H1 (cell line): Measurements from ENCODE around the gene PHRF1. TPM values are rescaled to one million over a fixed set of nuclear protein-coding genes. Genes with fewer than 3 reads are reported as not detected.

ENCODE experiments used
- CTCF ChIA-PET: fragments of 300-600 bp; sonication (Branson Sonifier 250); formaldehyde crosslinking; loops from one replicate; lab custom pipeline; 2021; ENCODE audit not compliant: partially characterized antibody; lab: Charles Lee
- POLR2A ChIA-PET: fragments of 300-600 bp; sonication (Branson Sonifier 250); formaldehyde crosslinking; loops from one replicate; lab custom pipeline; 2021; ENCODE audit warnings: inconsistent platforms; ENCODE audit not compliant: partially characterized antibody; lab: Charles Lee
- DNase-seq, 2 experiments: peaks; one replicate each; pipeline versions ENCODE4 v3.0.0 to v3.0.0-alpha.2; 2010 to 2022; ENCODE audit warnings: low spot score in 2 of 2, low read depth in 1 of 2, mixed read lengths in 1 of 2
- FAIRE-seq: peaks from 2 replicates; lab custom pipeline; 2011; peaks lifted over from hg19 to GRCh38; lab: Jason Lieb, UNC
- H2AFZ ChIP-seq: 2 replicates; pipeline ENCODE4 v1.8.1; 2012; ENCODE audit warnings: low read length, inconsistent platforms
- H2AK5ac ChIP-seq: 2 replicates; pipeline ENCODE4 v1.6.1; 2013; ENCODE audit warnings: low read depth, low read length
- H2BK120ac ChIP-seq: replicated peaks from 2 replicates; pipeline ENCODE3; 2013; ENCODE audit warnings: low read depth, low read length, inconsistent platforms
- H2BK12ac ChIP-seq: 2 replicates; pipeline ENCODE4 v1.6.1; 2013; ENCODE audit warnings: low read depth, low read length
- H2BK15ac ChIP-seq: 2 replicates; pipeline ENCODE4 v1.6.1; 2013; ENCODE audit warnings: low read length
- H2BK20ac ChIP-seq: 2 replicates; pipeline ENCODE4 v1.6.1; 2013; ENCODE audit warnings: low read length
- H2BK5ac ChIP-seq: 2 replicates; pipeline ENCODE4 v1.6.1; 2013; ENCODE audit warnings: low read depth, low read length
- H3K14ac ChIP-seq: 2 replicates; pipeline ENCODE4 v1.6.1; 2013; ENCODE audit warnings: inconsistent platforms; ENCODE audit not compliant: insufficient read length
- H3K18ac ChIP-seq: 2 replicates; pipeline ENCODE4 v1.6.1; 2013; ENCODE audit warnings: low read length; ENCODE audit errors: extremely low read depth
- H3K23ac ChIP-seq: 2 replicates; pipeline ENCODE4 v1.6.1; 2013; ENCODE audit warnings: inconsistent platforms; ENCODE audit not compliant: insufficient read length
- H3K23me2 ChIP-seq: 2 replicates; pipeline ENCODE4 v1.6.1; 2013; ENCODE audit warnings: low read depth, low read length
- H3K27ac ChIP-seq: 2 replicates; pipeline ENCODE4 v1.6.1; 2011; ENCODE audit warnings: low read depth, low read length, inconsistent platforms
- H3K27me3 ChIP-seq, 4 experiments: replicated peaks in 1 of 4; 1 replicate in 1 of 4; 2 replicates in 3 of 4; pipeline versions ENCODE4 v1.6.1 to v1.8.1; 2011 to 2013; ENCODE audit warnings: low read length in 3 of 4, mild to moderate bottlenecking in 3 of 4, inconsistent platforms in 2 of 4, mixed read lengths in 2 of 4, moderate library complexity in 1 of 4; ENCODE audit not compliant: control insufficient read depth in 3 of 4, insufficient read depth in 3 of 4; ENCODE audit errors: extremely low read depth in 1 of 4
- H3K36me3 ChIP-seq, 4 experiments: 2 replicates each; pipeline versions ENCODE4 v1.6.1 to v1.8.1; 2011 to 2013; ENCODE audit warnings: mild to moderate bottlenecking in 4 of 4, low read length in 3 of 4, moderate library complexity in 2 of 4, control low read depth in 1 of 4, inconsistent platforms in 1 of 4; ENCODE audit not compliant: insufficient read depth in 4 of 4, control insufficient read depth in 2 of 4
- H3K4ac ChIP-seq: replicated peaks from 2 replicates; pipeline ENCODE3; 2013; ENCODE audit warnings: low read length, low read depth, mixed read lengths, inconsistent platforms; ENCODE audit not compliant: insufficient read length
- H3K4me1 ChIP-seq, 4 experiments: replicated peaks in 1 of 4; 1 replicate in 1 of 4; 2 replicates in 3 of 4; pipeline versions ENCODE4 v1.6.1 to v1.8.1; 2011 to 2013; ENCODE audit warnings: low read length in 3 of 4, inconsistent platforms in 2 of 4, mixed read lengths in 1 of 4; ENCODE audit not compliant: insufficient read depth in 4 of 4, control insufficient read depth in 3 of 4
- H3K4me2 ChIP-seq, 2 experiments: 2 replicates each; pipeline versions ENCODE4 v1.6.1 to v1.8.1; 2011 to 2013; ENCODE audit warnings: low read depth in 2 of 2, low read length in 2 of 2, control low read depth in 1 of 2, inconsistent platforms in 1 of 2, mild to moderate bottlenecking in 1 of 2; ENCODE audit not compliant: insufficient read depth in 1 of 2
- H3K4me3 ChIP-seq, 4 experiments: fragments of 200-600, 300-600 bp in 1 of 4; sonication (generic), shearing (Covaris generic), sonication (Bioruptor Twin) in 1 of 4; 2 replicates each; pipeline versions ENCODE4 v1.5.1 to v1.8.1; 2011 to 2016; ENCODE audit warnings: low read length in 4 of 4, low read depth in 3 of 4, control low read depth in 2 of 4, inconsistent platforms in 2 of 4, mild to moderate bottlenecking in 2 of 4, mixed read lengths in 1 of 4, moderate library complexity in 1 of 4; ENCODE audit not compliant: insufficient read depth in 2 of 4; ENCODE audit errors: extremely low read depth in 1 of 4
- H3K56ac ChIP-seq: replicated peaks from 2 replicates; pipeline ENCODE3; 2013; ENCODE audit warnings: low read depth, mild to moderate bottlenecking, mixed read lengths, low read length, inconsistent platforms; ENCODE audit not compliant: insufficient read length
- H3K79me1 ChIP-seq: 2 replicates; pipeline ENCODE4 v1.6.1; 2013; ENCODE audit warnings: low read depth, low read length, control low read depth
- H3K79me2 ChIP-seq, 2 experiments: 2 replicates each; pipeline versions ENCODE4 v1.6.1 to v1.8.1; 2012 to 2013; ENCODE audit warnings: low read length in 2 of 2, mild to moderate bottlenecking in 2 of 2, inconsistent platforms in 1 of 2; ENCODE audit not compliant: insufficient read depth in 2 of 2, control insufficient read depth in 1 of 2
- H3K9ac ChIP-seq, 4 experiments: replicated peaks in 1 of 4; 1 replicate in 1 of 4; 2 replicates in 3 of 4; pipeline versions ENCODE4 v1.6.1 to v1.8.1; 2011 to 2013; ENCODE audit warnings: low read depth in 3 of 4, low read length in 3 of 4, control low read depth in 2 of 4, mild to moderate bottlenecking in 2 of 4, moderate library complexity in 2 of 4, inconsistent platforms in 1 of 4; ENCODE audit errors: extremely low read depth in 1 of 4
- H3K9me3 ChIP-seq, 2 experiments: 2 replicates each; pipeline versions ENCODE4 v1.6.1 to v1.8.1; 2012 to 2013; ENCODE audit warnings: mild to moderate bottlenecking in 2 of 2, moderate library complexity in 2 of 2, control low read depth in 1 of 2, inconsistent platforms in 1 of 2, low read depth in 1 of 2, low read length in 1 of 2, mixed read lengths in 1 of 2; ENCODE audit not compliant: insufficient read depth in 2 of 2
- H4K20me1 ChIP-seq, 2 experiments: replicated peaks in 1 of 2; 2 replicates each; pipeline versions ENCODE3 to v1.8.1; 2011 to 2013; ENCODE audit warnings: inconsistent platforms in 2 of 2, low read length in 2 of 2, mild to moderate bottlenecking in 1 of 2; ENCODE audit not compliant: insufficient read depth in 2 of 2, control insufficient read depth in 1 of 2
- H4K5ac ChIP-seq: 2 replicates; pipeline ENCODE4 v1.6.1; 2013; ENCODE audit warnings: low read length, low read depth, mixed read lengths, inconsistent platforms; ENCODE audit not compliant: insufficient read length
- H4K8ac ChIP-seq: 2 replicates; pipeline ENCODE4 v1.8.0; 2013; ENCODE audit warnings: mild to moderate bottlenecking, moderate library complexity, low read length, inconsistent platforms; ENCODE audit not compliant: insufficient read depth; ENCODE audit errors: extremely low read depth
- H4K91ac ChIP-seq: replicated peaks from 2 replicates; pipeline ENCODE3; 2013; ENCODE audit warnings: low read length, mixed read lengths, inconsistent platforms; ENCODE audit not compliant: insufficient read length
- KDM5A ChIP-seq: fragments of 200-600 bp; IDR thresholded peaks from 2 replicates; pipeline ENCODE4 v1.7.1; 2012; ENCODE audit warnings: mild to moderate bottlenecking, low read length, inconsistent platforms, mixed read lengths
- POLR2A ChIP-seq, 2 experiments: IDR thresholded peaks; 1 replicate in 1 of 2; 2 replicates in 1 of 2; pipeline ENCODE4 v1.6.1; 2011; ENCODE audit warnings: low read depth in 2 of 2, low read length in 2 of 2, mild to moderate bottlenecking in 2 of 2; ENCODE audit errors: control extremely low read depth in 1 of 2
- SP4 ChIP-seq: IDR thresholded peaks from 2 replicates; pipeline ENCODE4 v1.6.1; 2012; ENCODE audit warnings: low read length, inconsistent platforms
- WGBS, 2 experiments: shearing (Covaris generic) in 1 of 2; methylation state at CpG; one replicate each; pipeline versions ENCODE4 v1.1.6 to v1.1.7; 2013 to 2015; ENCODE audit warnings: low lambda C conversion rate in 2 of 2, mixed read lengths in 2 of 2, inconsistent platforms in 1 of 2, low coverage in 1 of 2, missing lambda C conversion rate in 1 of 2; ENCODE audit not compliant: insufficient replicate concordance in 2 of 2, insufficient coverage in 1 of 2, insufficient read length in 1 of 2; ENCODE audit errors: extremely low coverage in 1 of 2, missing lambda C conversion rate in 1 of 2; 5-methylcytosine and 5-hydroxymethylcytosine counted together
- polyA plus RNA-seq, 7 experiments: library from polyadenylated mRNA; depleted of rRNA in 3 of 7; stranded (reverse) in 5 of 7; unstranded in 2 of 7; fragments of >200 nt in 5 of 7; fragments of 200-250 nt in 2 of 7; gene quantifications; 1 replicate in 5 of 7; 2 replicates in 1 of 7; 4 replicates in 1 of 7; pipeline versions ENCODE4 v1.2.1 to v1.2.3, GENCODE V29; 2011 to 2013; ENCODE audit warnings: missing spikeins in 2 of 7, mixed read lengths in 2 of 7
- total RNA-seq: library from RNA; stranded (reverse); fragmentation: NEBNext Ultra II Directional; extraction: Animal tissue kit (Norgen Biotek cat#: 25700); gene quantifications from 2 replicates; pipeline ENCODE4 v1.2.1, GENCODE V29; 2021

The PHRF1 gene
- total and polyA plus RNA-seq, 2 of the 8 experiments (the other 6 are each of a cell fraction or from before 2014, with no cell fraction given) = 13.4 to 37.3 TPM

DNA sequence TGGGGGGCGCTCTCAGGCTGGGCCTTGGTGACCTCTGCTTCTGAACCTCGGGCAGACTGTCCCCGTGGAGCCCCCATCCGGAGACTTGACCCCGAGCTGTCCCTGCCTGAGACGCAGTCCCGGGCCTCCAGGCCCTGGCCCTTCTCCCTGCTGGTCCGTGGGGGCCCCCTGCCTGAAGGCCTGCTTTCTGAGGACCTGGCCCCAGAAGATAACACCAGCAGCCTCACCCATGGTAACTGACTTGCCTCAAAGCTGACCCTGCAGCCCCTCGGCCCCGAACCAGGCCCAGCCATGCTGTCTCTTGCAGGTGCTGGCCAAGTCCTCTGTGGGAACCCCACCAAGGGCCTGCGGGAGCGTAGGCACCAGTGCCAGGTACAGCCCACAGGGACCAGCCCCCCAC is 24.7 kb upstream of the PHRF1 start:
- H3K4me2 ChIP-seq = no peak overlapping the region
- no peak overlapping the region for H3K18ac ChIP-seq
- FAIRE-seq (no peak), DNase-seq (no peak)
- no peaks in the 10 kb centered on the region for H4K20me1 ChIP-seq
- H2BK12ac ChIP-seq = no peak overlapping the region
- no peak overlapping the region for H2BK120ac ChIP-seq
- H2AK5ac ChIP-seq = no peak overlapping the region
- H3K14ac ChIP-seq = no peak overlapping the region
- no peak overlapping the region for H4K5ac ChIP-seq
- H4K91ac ChIP-seq = no peak overlapping the region
- peaks cover 8% of the 10 kb centered on the region; the same call in 1 of the 2 replicates for H3K23me2 ChIP-seq
- no peak overlapping the region for H3K9ac ChIP-seq
- no peaks in the 10 kb centered on the region for H3K79me2 ChIP-seq
- no peak overlapping the region for H2BK15ac ChIP-seq
- no peaks in the 10 kb centered on the region for H3K79me1 ChIP-seq
- ChIA-PET CTCF (interaction anchor here (1.1 to 1.6 kb wide), 6 partner anchors 10 to 177 kb away, joined by 3 to 4 read pairs (median 4); no protein-coding TSS in a partner anchor), POLR2A (interaction anchor here (1.0 kb wide), 1 partner anchor 10 kb away, joined by 5 read pairs; no protein-coding TSS in a partner anchor)
- no peak for TF ChIP-seq POLR2A (IDR thresholded peaks at IDR 0.05; ENCODE audit: control extremely low read depth in 1 of 2, low read depth in 2 of 2, low read length in 2 of 2)
- no peak for TF ChIP-seq KDM5A
- TF ChIP-seq SP4 = no peak
- H3K4me1 ChIP-seq = peaks cover 0 to 16% (median 1%) of the 10 kb centered on the region in 4 experiments; a peak in 4 of 7 replicates
- H2BK5ac ChIP-seq = no peak overlapping the region
- no peak overlapping the region for H3K4me3 ChIP-seq
- H3K9me3 ChIP-seq = no peaks in the 10 kb centered on the region
- H4K8ac ChIP-seq = peak overlapping the region; percentile 79; the same call in 1 of the 2 replicates
- no peak overlapping the region for H3K23ac ChIP-seq
- peaks cover 9 to 12% (median 11%) of the 10 kb centered on the region in 4 experiments for H3K27me3 ChIP-seq
- H3K4ac ChIP-seq = no peak overlapping the region
- no peak overlapping the region for H2AFZ ChIP-seq
- WGBS, 2 experiments = 83% methylated on average over 12 of the region's 12 CpGs; no CpG with 5 or more reads in 1 of the 2 experiments
- no peak overlapping the region for H3K27ac ChIP-seq
- no peaks in the 10 kb centered on the region for H3K36me3 ChIP-seq
- H3K56ac ChIP-seq = no peak overlapping the region
- no peak overlapping the region for H2BK20ac ChIP-seq
